PC-3 (cell line): Measurements from ENCODE around the gene CAMK4. TPM values are rescaled to one million over a fixed set of nuclear protein-coding genes. Genes with fewer than 3 reads are reported as not detected.

Source experiments
- ATAC-seq: fragments of 200-7000 bp; cut with Tn5 transposase; 2 replicates; pipeline ENCODE4 v1.9.1; 2020; ENCODE audit warnings: mild to moderate bottlenecking, moderate library complexity
- BruUV-seq: library from RNA; stranded (reverse); fragments of 400-500 nt; replicated peaks from 2 replicates; lab custom pipeline; 2021; lab: Mats Ljungman, UMichigan
- CTCF ChIA-PET: fragments of 300-600 bp; sonication (Branson Sonifier 250); formaldehyde crosslinking; loops from one replicate; lab custom pipeline; 2022; ENCODE audit warnings: antibody characterized with exemption; lab: Charles Lee
- POLR2A ChIA-PET: fragments of 300-600 bp; sonication (Branson Sonifier 250); formaldehyde crosslinking; loops from one replicate; lab custom pipeline; 2022; ENCODE audit warnings: antibody characterized with exemption; ENCODE audit not compliant: unreplicated experiment; lab: Charles Lee
- DNase-seq: peaks from one replicate; pipeline ENCODE4 v3.0.0-alpha.2; 2015
- H2AFZ ChIP-seq: fragments of 300-600 bp; sonication (generic); 2 replicates; pipeline ENCODE4 v1.6.0; 2016; ENCODE audit warnings: antibody characterized with exemption, low read length
- H3F3A ChIP-seq: fragments of 300-600 bp; sonication (generic); one replicate; pipeline ENCODE4 v1.6.0; 2017; ENCODE audit warnings: antibody characterized with exemption, low read length, control low read depth, mild to moderate bottlenecking; ENCODE audit not compliant: unreplicated experiment
- H3K27ac ChIP-seq: fragments of 300-600 bp; sonication (generic); 2 replicates; pipeline ENCODE4 v1.5.1; 2016; ENCODE audit warnings: mild to moderate bottlenecking, low read length
- H3K27me3 ChIP-seq: fragments of 300-600 bp; sonication (generic); 2 replicates; pipeline ENCODE4 v1.6.1; 2016; ENCODE audit warnings: low read length, mixed read lengths
- H3K36me3 ChIP-seq: fragments of 300-600 bp; sonication (generic); 2 replicates; pipeline ENCODE4 v1.6.1; 2016; ENCODE audit warnings: low read depth, mixed run types, low read length, mixed read lengths
- H3K4me1 ChIP-seq: fragments of 300-600 bp; sonication (generic); 2 replicates; pipeline ENCODE4 v1.5.1; 2016; ENCODE audit warnings: low read length; ENCODE audit not compliant: insufficient read depth
- H3K4me2 ChIP-seq: fragments of 300-600 bp; sonication (generic); 2 replicates; pipeline ENCODE4 v1.6.0; 2016; ENCODE audit warnings: low read length
- H3K4me3 ChIP-seq: fragments of 300-600 bp; sonication (generic); 2 replicates; pipeline ENCODE4 v1.5.1; 2016; ENCODE audit warnings: mild to moderate bottlenecking, low read length, mixed read lengths
- H3K79me2 ChIP-seq: fragments of 300-600 bp; sonication (generic); 2 replicates; pipeline ENCODE4 v1.6.1; 2017; ENCODE audit warnings: low read length, mixed read lengths
- H3K9ac ChIP-seq: fragments of 300-600 bp; sonication (generic); 2 replicates; pipeline ENCODE4 v1.6.0; 2016; ENCODE audit warnings: mild to moderate bottlenecking, low read length
- H3K9me2 ChIP-seq: fragments of 300-600 bp; sonication (generic); replicated peaks from 2 replicates; pipeline ENCODE4 v1.6.1; 2016; ENCODE audit warnings: mixed run types, low read length, mixed read lengths
- H3K9me3 ChIP-seq: fragments of 300-600 bp; sonication (generic); 2 replicates; pipeline ENCODE4 v1.6.1; 2016; ENCODE audit warnings: low read length, mixed read lengths
- H4K20me1 ChIP-seq: fragments of 300-600 bp; sonication (generic); 2 replicates; pipeline ENCODE4 v1.6.1; 2016; ENCODE audit warnings: low read length, mixed read lengths
- EZH2 ChIP-seq: fragments of 300-600 bp; sonication (generic); IDR thresholded peaks from one replicate; pipeline ENCODE4 v1.6.1; 2017; ENCODE audit warnings: antibody characterized with exemption, mild to moderate bottlenecking, low read length; ENCODE audit not compliant: unreplicated experiment
- EZH2phosphoT487 ChIP-seq: fragments of 300-600 bp; sonication (generic); IDR thresholded peaks from 2 replicates; pipeline ENCODE4 v1.6.1; 2018; ENCODE audit warnings: mild to moderate bottlenecking, antibody characterized with exemption, low read length, borderline replicate concordance
- intact Hi-C: fragments of 100-400 bp; cut with micrococcal nuclease; formaldehyde crosslinking; loops from 2 replicates; pipeline ENCODE4 v1.9.0; 2023
- total RNA-seq: library from RNA; depleted of rRNA; stranded (reverse); fragments of >200 nt; gene quantifications from 2 replicates; pipeline ENCODE4 v1.2.3, GENCODE V29; 2014
- TF ChIP-seq, protein P1 (sequence below): fragments of 300-600 bp; sonication (generic); conservative IDR thresholded peaks from 2 replicates; pipeline ENCODE4 v1.5.1; 2017; ENCODE audit warnings: antibody characterized with exemption, low read depth, mild to moderate bottlenecking, low read length

The CAMK4 gene
- total RNA-seq, 1 experiment from 2014 or later, result 0.55 TPM

DNA sequence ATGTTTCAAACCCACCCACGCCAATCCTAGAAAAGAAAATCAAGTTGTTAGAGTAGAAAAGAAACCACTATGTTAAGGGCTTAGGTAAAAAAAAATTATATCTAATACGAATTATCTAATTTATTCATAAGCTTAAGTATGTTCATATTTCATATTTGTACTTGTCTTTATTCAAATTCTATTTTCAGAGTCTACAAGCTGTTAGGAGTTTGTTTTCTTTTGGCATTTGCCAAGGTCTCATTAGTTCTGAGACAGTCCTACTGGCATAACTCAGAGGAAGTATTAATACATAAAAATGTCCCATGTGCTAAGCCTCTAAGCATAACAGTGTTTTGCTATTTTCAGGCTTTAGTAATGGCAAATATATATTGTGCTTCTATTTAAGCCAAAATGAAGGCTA is 230.6 kb downstream of the CAMK4 start:
- H3K36me3 ChIP-seq, result no peaks in the 10 kb centered on the region
- no peak overlapping the region for H3K9ac ChIP-seq
- CTCF ChIA-PET, result no interaction called here
- no peaks in the 10 kb centered on the region for H3K4me1 ChIP-seq
- TF ChIP-seq EZH2phosphoT487 (no peak), EZH2 (no peak)
- TF ChIP-seq, protein P1, sequence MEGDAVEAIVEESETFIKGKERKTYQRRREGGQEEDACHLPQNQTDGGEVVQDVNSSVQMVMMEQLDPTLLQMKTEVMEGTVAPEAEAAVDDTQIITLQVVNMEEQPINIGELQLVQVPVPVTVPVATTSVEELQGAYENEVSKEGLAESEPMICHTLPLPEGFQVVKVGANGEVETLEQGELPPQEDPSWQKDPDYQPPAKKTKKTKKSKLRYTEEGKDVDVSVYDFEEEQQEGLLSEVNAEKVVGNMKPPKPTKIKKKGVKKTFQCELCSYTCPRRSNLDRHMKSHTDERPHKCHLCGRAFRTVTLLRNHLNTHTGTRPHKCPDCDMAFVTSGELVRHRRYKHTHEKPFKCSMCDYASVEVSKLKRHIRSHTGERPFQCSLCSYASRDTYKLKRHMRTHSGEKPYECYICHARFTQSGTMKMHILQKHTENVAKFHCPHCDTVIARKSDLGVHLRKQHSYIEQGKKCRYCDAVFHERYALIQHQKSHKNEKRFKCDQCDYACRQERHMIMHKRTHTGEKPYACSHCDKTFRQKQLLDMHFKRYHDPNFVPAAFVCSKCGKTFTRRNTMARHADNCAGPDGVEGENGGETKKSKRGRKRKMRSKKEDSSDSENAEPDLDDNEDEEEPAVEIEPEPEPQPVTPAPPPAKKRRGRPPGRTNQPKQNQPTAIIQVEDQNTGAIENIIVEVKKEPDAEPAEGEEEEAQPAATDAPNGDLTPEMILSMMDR, result no peak
- H3F3A ChIP-seq, result no peaks in the 10 kb centered on the region
- H3K4me2 ChIP-seq, result no peak overlapping the region
- no peaks in the 10 kb centered on the region for H3K79me2 ChIP-seq
- ATAC-seq (no peak), DNase-seq (no peak)
- H3K9me3 ChIP-seq, result no peaks in the 10 kb centered on the region
- H4K20me1 ChIP-seq, result no peaks in the 10 kb centered on the region
- POLR2A ChIA-PET, result no interaction called here
- intact Hi-C loops, result no loop called here
- BruUV-seq, result no TSS peak
- H3K4me3 ChIP-seq, result no peak overlapping the region
- no peaks in the 10 kb centered on the region for H3K9me2 ChIP-seq
- H3K27ac ChIP-seq, result no peak overlapping the region
- H3K27me3 ChIP-seq, result peaks cover 34% of the 10 kb centered on the region
- H2AFZ ChIP-seq, result no peak overlapping the region

DNA sequence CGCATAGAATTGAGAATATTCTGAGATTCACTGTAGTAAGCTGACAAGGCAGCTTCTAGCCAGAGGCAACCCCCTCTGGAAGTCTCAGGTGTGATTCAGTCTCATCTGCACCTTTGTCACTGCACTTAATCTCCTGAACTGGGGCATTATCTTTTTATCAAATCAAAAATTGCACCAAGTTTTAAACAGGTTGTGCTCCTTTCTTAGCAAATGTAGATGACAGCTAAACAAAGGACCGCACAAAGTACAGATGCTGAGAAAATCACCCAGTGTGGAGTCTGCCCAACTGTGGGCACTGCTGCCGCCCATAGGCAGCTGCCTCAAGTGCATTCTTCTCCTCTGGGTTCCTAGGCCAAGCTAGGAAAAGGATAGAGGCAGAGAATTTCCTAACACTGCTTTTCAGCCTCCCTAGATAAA is 237.1 kb downstream of the CAMK4 start:
- ATAC-seq, result peak; percentile 89
- no peak overlapping the region for H3K4me3 ChIP-seq
- no peaks in the 10 kb centered on the region for H3K9me3 ChIP-seq
- BruUV-seq, result no TSS peak
- no peak overlapping the region for H2AFZ ChIP-seq
- no peaks in the 10 kb centered on the region for H3K4me1 ChIP-seq
- no peak overlapping the region for H3K4me2 ChIP-seq
- TF ChIP-seq, protein P1, result peak; percentile 66
- TF ChIP-seq EZH2, result no peak
- H3K27me3 ChIP-seq, result peaks cover 43% of the 10 kb centered on the region
- H3K27ac ChIP-seq, result no peak overlapping the region
- no peaks in the 10 kb centered on the region for H3K79me2 ChIP-seq
- CTCF ChIA-PET, result interaction anchor here (0.6 kb wide), 2 partner anchors 298 to 834 kb away, joined by 3 to 4 read pairs; no protein-coding TSS in a partner anchor
- DNase-seq, result peak; percentile 44
- no peak overlapping the region for H3K9ac ChIP-seq
- H3F3A ChIP-seq, result no peaks in the 10 kb centered on the region
- H4K20me1 ChIP-seq, result no peaks in the 10 kb centered on the region
- no peaks in the 10 kb centered on the region for H3K36me3 ChIP-seq
- intact Hi-C loops, result loop anchor here (2.0 kb wide), 1 partner anchor 302 kb away; no protein-coding TSS in a partner anchor
- H3K9me2 ChIP-seq, result no peaks in the 10 kb centered on the region
- POLR2A ChIA-PET, result no interaction called here

DNA sequence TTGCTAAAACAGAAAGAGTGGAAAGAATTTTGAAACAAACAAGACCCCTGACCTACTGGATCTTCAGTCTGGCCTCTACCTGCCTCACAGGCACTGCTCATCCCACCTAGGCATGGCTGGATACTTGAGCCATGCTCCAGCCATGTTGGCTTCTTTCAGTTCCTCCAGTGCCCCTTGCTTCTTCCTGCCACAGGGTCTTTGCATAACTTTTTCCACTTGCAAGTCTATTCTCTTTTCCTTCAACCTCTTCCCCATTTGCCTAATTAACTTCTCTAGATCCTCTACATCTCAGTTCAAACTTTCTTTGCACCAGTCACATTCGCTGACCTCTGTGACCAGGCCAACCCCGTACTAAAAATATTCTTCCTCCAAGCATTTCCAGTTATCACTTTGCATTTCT is 237.8 kb downstream of the CAMK4 start:
- Histone ChIP-seq H3K79me2 (no peaks in the 10 kb centered on the region), H3F3A (no peaks in the 10 kb centered on the region), H3K9me3 (no peaks in the 10 kb centered on the region), H3K4me1 (no peaks in the 10 kb centered on the region), H2AFZ (no peak overlapping the region), H3K27ac (no peak overlapping the region), H3K4me2 (no peak overlapping the region), H3K36me3 (no peaks in the 10 kb centered on the region), H3K4me3 (no peak overlapping the region), H3K9me2 (no peaks in the 10 kb centered on the region), H4K20me1 (no peaks in the 10 kb centered on the region), H3K27me3 (peaks cover 40% of the 10 kb centered on the region), H3K9ac (no peak overlapping the region)
- DNase-seq (no peak), ATAC-seq (no peak)
- TF ChIP-seq EZH2phosphoT487, result no peak
- TF ChIP-seq EZH2, result no peak
- TF ChIP-seq, protein P1, result no peak
- no TSS peak for BruUV-seq
- ChIA-PET CTCF (no interaction called here), POLR2A (no interaction called here)
- intact Hi-C loops, result loop anchor here (2.0 kb wide), 1 partner anchor 303 kb away; no protein-coding TSS in a partner anchor
